GM19035 (cell line): Measurements from ENCODE around the gene TANC1.

Experiments used
- ATAC-seq: cut with Tn5 transposase; IDR thresholded peaks from one replicate; pipeline ENCODE4 v1.9.1; 2021; ENCODE audit not compliant: unreplicated experiment

The TANC1 gene

DNA sequence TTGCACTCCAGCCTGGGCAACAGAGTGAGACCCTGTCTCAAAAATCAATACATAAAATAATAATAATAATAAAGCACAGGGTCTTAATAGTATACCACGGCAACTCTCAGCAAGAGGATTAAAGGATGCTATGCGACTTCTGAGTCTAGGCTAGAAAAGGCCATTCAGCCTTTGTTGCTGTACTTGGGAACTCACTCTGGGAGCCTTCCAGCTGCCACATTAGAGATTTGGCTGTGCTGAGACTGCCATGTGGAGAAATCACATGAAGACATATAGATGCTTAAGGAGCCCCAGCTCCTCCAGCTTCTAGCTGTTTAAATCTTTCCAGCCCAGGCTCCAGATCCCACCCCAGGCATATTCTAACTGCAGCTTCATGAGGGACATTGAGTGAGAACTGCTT is 8.2 kb upstream of the TANC1 start:
- ATAC-seq, result no peak

DNA sequence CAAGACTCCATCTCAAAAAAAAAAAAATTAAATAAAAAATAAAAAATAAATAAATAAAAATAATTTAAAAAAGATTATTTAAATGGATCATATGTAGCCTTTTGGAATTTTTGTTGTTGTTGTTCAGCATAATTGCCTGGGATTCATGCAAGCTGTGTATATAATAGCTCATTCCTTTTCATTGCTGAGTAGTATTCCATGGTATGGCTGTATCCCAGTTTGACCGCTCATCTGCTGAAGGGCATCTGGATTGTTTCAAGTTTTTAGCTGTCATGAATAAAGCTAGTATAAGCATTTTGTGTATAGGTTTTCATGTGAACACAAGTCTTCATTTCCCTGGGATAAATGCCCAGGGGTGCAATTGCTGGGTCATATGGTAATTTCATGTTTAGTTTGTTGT is 6.4 kb upstream of the TANC1 start:
- ATAC-seq, result no peak

DNA sequence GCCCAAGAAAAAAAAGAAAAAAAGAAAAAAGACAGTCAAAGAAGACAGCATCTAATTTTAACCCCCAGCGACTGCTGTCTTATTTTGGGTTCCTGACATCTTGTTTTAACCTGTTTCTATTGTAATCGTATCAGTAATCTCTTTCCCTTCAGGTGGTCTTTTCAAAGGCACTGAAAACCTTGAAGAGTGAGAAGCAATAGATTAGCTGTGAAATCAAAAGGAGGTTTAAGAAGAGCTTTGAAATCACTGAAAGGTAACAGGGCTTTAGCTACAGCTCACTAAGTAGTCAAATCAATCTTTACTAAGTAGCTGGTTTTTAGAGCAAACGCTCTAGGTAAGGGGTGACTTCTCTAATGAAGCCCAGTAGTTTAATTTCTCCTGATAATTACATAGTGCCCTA is 5.4 kb upstream of the TANC1 start:
- ATAC-seq, result no peak

DNA sequence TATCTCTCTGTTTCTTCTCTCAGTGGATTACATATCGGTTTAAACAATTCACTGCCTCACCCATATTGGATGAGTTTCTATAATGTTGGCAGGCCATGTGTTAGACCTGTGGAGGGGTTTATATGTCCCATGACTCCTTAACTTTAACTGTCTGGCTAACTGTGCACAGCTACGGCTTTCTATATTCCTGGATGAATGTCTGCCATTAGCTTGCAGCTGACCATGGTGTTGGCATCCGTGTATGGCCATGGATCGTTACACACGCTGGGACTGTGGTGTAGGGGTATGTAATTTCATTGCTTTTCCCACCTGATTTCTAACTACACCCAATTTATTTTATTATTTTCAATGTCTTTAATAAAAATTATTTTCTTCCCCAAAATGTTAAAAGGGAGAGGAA is 3.3 kb upstream of the TANC1 start:
- no peak for ATAC-seq

DNA sequence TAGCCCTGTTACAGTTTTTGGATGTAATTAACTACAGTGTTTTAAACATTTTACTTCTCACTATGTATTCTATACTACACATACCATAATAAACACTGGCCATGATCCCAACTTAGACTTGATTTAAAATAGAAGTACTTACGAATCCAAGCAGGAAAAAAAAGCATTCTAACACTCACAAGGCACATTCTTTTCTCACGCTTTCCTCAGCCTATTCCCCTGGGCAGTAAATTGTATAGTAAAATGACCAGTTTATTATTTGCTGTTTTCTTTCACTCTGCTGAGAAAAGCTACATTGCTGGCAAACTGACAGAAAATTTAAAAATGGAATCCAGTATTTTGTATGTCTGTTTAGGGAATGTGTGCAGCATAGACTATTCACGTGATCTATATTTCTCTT is 2.8 kb upstream of the TANC1 start:
- ATAC-seq, result no peak

DNA sequence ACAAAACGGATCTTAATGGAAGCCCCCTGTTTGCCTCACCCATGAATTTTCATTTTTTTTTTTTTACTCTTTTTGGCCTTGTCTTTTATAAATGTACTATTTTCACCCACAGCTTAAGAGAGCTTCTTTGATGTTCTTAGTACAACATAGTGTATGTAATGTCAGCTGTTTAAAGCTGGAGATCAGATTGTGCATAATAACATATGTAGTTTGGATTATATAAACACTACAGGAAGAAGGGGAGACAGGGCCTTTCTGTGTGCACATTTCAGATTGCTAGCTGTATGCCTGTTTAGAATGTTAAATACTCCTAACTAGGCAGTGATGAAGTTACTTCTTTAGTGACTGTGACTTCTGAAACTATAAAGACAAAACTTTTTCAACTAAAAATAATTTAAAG is 2.1 kb upstream of the TANC1 start:
- no peak for ATAC-seq

DNA sequence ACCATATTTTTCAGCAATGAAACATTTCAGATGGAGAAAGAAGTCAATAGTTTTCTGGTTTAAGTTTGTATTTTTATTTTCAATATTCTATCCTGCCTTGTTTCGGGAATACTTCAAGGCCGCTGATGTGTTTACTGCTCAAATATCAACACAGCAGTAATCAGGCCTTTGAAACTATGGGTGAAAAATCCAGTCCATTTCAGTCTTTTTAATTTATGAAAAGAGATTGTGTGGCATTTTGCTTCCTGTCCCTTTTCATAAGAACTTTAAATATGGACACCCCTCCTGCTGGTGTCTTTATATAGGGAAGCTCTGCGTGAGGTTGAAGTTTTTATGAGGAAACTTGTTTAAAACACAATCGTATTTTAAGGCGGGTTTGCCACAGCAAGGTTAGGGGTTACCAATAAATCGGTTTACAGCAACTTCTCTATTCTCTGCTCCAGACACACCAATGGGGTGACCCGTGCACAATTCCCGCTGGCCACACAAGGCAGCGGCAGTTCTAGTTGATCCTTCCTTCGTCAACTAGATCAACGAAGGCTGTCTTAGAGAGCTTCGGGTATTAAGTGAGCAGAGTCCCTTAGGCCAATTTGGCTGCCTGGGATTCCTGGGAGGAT is 1.2 kb upstream of the TANC1 start:
- ATAC-seq, result no peak

DNA sequence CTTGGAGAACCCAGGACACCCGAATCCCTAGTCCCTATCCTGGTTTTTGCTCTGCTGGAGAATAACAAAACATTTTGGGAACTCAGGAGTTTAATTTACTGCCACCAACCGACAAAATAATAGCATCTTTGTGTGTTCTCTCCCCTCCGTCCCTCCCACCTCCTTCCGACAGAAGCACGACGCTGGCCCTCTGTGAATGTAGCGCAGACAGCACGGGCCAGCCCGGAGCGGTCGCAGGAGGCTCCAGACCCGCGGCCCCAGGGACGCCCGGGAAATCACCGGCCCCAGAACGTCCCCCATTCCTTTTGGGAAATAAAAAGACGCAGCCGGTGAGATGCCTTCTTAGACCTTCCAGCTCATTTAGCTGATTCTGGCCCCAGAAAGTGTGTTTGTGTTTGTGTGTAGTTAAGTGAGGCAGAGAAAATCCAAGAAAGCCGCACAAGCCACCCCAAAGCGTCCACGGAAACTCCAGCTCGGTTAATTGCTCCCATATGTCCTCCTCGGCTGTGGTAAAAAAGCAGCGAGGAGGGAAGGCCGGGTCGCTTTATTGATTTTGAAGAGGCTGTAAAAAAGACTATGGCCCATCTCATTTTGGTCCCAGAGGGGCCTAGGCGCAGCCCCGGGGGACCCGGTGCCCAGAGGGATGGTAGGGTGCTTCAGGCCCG is 577 bp upstream of the TANC1 start:
- peak; percentile 2 for ATAC-seq

DNA sequence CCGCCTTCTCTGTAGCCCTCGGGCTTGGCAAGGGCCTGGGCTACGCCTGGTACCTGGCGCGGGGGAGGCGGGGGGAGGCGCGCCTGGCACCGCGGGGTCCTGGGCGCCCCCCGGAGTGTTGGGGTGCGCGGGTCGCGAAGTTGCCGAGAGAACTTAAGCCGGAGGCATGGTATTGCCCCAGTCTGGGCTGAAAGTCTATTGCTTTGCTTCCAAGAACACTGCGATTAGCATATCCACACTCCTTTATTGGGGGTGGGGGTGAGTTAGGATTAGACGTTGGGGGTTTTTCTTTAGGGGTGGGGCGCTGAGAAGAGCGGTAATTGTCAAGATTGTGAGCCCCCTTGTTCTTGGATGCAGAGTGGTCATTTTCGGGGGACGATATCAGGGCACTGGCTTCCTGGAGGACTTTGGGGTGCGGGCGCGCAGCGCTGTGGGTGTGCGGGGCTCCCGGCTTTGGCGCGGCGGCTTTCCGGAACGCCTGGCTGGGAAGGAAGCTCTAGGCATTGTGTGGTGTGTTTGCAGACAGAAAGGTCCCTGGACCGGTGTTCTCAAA is 798 bp downstream of the TANC1 start:
- ATAC-seq, result peak; percentile 26

DNA sequence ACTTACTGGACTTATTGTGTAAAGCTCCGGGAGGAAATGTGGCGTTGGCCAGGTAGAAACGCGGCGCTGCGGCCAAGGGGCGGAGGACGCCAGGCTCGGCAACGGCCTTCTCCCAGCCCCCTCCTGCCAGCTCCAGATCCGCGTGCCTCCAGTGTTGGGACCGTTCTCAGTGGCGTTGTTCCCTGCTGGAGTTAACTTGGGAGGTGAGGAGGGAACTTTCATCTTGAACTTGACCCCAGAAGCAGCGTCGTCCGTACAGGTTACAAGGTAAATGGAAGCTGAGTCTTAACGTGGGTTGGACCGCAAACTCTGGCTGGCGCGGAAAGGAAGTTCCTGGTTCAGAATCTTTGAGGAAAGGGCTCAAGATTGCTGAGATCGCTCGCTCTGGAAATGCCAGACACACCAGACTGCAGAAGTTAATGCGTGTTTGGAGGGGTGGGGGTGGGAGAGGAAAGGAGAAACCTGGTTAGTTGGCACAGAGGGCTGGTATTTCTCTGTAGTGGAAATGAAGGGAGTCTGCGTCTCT is 1.3 kb downstream of the TANC1 start:
- no peak for ATAC-seq

DNA sequence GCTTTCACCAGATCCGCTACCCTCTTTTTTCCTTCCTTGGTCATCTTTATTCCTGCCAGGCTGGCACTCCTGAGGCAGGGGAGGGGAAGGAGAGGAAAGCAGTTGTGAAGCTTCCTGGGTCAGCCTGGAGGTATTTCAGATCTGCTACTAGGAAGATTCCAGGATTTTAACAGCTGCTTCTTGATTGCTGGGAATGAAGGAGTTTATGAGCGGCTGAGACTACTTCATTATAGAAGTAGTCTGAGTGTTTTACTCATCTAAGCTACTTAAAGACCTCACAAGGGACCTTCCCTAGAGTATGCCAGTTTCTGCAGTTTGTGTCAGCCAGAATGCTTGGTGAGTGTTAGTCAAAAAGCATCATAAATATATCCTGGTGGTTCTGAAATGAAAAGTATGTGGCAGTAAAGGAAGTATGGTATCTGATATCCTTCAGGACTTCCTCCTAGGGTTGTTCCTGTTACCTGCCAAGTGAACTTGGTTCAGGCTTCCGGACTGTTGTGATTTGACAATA is 1.9 kb downstream of the TANC1 start:
- ATAC-seq, result no peak

DNA sequence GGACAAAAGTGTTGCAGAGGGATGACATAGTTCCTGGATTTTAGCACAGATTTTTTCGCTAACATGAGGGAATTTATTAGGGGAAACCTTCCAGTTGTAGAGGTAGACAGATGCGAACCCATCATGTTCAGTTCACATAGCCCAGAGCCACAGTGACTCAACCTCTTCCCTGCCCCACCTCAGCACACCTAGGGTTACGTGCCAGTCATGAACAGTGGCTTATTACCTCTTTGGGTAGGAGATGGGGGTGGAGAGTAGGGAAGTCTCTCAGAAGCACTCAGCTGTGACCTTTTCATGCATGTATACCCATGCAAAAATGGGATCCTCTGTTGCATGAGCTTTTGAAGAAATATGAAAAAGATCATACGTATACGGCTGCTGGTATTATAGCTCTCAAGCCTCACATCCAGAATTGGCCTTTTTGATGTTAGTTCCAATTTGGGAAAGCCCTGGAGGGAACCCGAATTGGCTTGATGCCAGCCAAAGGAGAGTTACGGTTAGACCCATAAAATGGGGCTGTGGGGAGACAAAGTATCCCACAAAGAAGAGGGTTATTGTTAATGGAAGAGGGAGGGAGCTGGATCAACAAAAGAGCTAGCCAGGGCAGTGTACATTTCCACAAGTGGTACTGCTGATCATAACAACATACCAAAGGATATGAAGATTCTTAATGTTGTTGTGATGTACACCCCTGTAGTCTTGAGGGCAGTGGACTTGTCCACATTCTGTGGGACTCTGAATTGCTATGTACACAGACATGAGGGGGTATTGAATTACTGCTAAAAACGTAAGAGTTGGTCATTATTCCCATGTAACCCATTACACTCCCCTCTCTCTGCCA is 4.9 kb downstream of the TANC1 start:
- no peak for ATAC-seq

DNA sequence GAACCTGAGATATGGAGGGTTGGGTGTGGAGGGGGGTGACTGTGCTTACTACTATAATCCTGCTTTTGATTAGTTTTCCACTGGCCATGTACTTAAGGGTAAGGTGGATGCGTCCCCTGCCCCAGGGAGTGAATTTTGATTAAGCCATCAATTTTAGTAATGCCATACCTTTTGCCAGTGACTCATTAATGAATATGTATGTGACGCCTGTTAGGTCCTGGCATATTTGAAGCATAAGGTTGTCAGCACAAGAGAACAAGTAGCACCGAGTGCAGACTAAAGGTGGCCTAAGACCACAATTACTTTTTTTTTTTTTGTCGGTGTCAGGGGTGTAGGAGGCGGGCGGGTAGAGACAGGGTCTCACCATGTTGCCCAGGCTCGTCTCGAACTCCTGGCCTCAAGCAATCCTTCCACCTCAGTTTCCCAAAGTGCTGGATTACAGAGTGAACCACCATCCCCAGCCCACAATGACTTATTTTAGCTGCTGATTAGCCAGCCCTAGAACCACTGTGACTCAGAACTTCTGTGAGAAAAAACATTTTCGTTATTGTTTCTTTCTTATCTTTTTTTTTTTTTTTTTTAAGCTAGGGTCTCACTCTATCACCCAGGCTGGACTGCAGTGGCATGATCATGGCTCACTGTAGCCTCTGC is 7.0 kb downstream of the TANC1 start:
- no peak for ATAC-seq

DNA sequence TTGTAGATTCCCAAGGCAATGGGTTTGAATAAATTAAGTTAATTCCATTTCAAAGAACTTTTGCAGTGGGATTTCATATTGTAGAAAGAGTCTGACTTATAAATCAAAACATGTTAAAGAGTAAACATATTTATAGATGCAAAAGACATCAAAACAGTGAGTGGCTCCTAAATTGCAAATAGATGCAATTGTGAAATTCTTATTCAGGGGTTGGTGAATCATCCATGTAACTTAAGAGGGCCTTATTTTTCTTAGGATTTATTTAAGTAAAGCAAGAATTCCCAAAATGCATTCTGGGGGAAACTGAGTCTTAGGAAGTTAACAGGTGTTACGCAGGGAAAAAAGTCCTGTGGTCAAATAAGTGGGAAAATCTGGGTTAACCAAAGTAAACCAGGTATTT is 11.3 kb downstream of the TANC1 start:
- ATAC-seq, result no peak

DNA sequence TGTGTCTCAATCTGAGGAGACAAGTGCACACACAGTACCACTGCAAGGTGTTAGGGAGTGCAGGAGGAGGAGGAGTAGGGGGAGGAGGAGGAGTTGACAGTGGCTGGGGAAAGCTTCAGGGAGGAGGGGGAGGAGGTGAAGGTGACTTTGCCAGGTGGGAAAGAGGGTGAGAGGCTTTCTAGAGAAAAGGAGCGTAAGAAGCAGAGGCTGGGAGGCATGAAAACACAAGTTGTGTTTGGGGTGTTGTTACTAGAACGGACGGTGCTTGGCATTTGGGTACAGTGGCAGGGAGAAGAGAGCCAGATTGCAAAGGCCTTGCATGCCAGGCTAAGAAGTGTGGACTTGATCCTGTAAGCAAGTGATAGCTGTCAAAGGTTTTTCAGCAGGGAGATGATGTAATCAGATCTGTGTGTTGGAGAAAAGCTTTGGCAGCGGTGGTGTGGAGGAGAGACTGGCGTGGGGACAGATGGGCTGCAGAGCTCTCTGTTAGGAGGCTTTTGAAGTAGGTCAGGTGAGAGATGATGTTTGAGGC is 16.2 kb downstream of the TANC1 start:
- ATAC-seq, result no peak

DNA sequence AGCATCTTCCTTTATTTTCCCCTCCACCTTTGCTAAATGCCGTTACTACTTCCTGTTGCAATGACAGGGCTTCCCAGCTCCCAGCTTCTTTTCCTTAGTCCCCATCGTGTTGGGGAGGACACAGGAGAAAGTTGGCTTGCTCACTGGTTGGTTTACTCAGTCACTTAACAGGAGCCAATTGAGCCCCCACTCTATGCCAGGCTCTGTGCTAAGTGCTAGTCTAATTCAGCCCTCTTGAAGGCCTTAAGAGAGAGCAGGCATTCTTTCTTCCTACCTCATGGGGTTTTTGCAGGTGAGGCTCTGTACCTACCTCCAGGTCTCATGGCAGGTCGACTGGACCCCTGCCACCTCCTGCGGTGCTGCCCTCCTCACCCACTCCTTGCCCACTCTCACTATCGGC is 20.1 kb downstream of the TANC1 start:
- no peak for ATAC-seq

DNA sequence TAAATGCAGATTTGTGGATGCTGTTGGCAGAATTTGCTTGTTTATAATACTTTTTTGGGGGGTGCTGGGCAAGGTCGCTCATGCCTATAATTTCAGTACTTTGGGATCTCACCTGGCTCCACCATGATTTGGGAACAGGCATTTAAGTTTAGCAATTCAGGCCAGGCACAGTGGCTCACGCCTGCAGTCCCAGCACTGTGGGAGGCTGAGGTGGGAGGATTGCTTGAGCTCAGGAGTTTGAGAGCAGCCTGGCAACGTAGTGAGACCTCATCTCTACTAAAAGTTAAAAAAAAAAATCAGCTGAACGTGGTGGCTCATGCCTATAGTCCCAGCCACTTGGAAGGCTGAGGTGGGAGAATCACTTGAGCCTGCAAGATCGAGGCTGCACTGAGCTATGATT is 20.7 kb downstream of the TANC1 start:
- no peak for ATAC-seq

DNA sequence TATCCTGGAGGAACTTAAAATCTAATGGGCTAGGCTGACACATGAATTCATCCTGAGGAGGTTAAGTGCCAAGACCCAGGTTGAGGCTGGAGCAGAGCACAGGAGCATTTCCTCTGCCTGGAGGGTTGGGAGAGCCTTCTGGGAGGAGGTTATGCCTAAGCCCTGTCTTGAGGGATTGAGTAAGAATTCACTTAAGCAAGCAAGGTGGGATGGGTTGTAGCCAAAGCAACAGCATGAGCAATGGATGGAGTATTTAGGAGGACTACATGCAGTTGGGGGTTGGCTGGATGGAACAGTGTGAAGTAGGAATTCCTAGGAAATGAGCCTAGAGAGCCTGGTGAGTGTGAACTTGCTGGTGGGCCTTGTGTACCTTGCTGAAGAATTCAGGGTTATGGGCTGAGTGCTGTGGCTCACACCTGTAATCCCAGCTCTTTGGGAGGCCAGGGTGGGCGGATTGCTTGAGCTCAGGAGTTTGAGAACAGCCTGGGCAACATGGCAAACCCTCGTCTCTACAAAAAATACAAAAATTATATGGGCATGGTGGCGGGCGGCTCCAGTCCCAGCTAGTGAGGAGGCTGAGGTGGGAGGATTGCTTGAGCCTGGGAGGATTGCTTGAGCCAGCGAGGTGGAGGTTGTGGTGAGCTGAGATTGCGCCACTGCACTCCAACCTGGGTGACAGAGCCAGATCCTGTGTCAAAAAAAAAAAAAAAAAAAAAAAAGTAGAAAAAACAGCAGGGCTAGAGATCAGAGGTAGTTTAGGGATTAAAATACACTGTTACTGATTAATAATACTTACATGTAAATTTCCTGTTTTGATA is 22.2 kb downstream of the TANC1 start:
- no peak for ATAC-seq

DNA sequence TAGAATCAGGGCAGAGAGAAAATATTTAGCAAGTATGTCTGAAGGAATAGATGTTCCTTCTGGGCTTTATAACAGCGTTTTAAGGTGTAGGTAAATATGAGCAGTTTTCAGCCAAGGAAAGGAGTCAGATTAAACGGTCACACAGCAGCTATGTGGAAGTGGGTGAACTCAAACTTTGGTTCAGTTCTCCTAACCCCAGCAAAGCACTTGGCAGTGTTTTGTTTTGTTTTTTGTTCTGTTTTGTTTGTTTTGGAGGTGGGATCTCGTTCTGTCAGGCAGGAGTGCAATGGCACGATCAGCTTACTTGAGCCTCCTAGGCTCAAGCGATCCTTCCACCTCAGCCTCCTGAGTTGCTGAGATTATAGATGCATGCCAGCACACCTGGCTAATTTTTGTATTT is 24.6 kb downstream of the TANC1 start:
- ATAC-seq, result no peak
